GM12878 (cell line): Measurements from ENCODE around the gene GMDS. TPM values are rescaled to one million over a fixed set of nuclear protein-coding genes. Genes with fewer than 3 reads are reported as not detected.

Source experiments
- ATAC-seq: fragments of 200-7000 bp; cut with Tn5 transposase; 3 replicates; pipeline ENCODE4 v1.9.1; 2020; ENCODE audit warnings: mild to moderate bottlenecking, moderate library complexity
- BruUV-seq: library from RNA; stranded (reverse); fragments of 400-500 nt; replicated peaks from 2 replicates; lab custom pipeline; 2021; lab: Mats Ljungman, UMichigan
- CTCF ChIA-PET: fragments of 300-600 bp; sonication (Branson Sonifier 250); formaldehyde crosslinking; extraction: SDS; loops from one replicate; lab custom pipeline; 2021; ENCODE audit warnings: inconsistent platforms; lab: Yijun Ruan, JAX
- POLR2A ChIA-PET: fragments of 350-600 bp; formaldehyde crosslinking; extraction: SDS; loops from one replicate; lab custom pipeline; 2021; ENCODE audit warnings: inconsistent platforms; lab: Charles Lee
- RAD21 ChIA-PET: fragments of 300-600 bp; sonication (Branson Sonifier 250); formaldehyde crosslinking; loops from one replicate; lab custom pipeline; 2023; ENCODE audit warnings: antibody characterized with exemption; ENCODE audit not compliant: unreplicated experiment; lab: Charles Lee
- SMC1A ChIA-PET: fragments of 300-600 bp; sonication (Branson Sonifier 250); formaldehyde crosslinking; loops from one replicate; lab custom pipeline; 2023; ENCODE audit not compliant: unreplicated experiment, uncharacterized antibody; lab: Charles Lee
- DNase-seq: peaks from one replicate; pipeline ENCODE4 v3.0.0-alpha.2; 2011; ENCODE audit warnings: low read depth, low spot score
- FAIRE-seq: peaks from 3 replicates; lab custom pipeline; 2011; peaks lifted over from hg19 to GRCh38; lab: Jason Lieb, UNC
- H2AFZ ChIP-seq: 2 replicates; pipeline ENCODE4 v1.6.0; 2011; ENCODE audit warnings: low read depth, low read length, control low read depth; ENCODE audit not compliant: control insufficient read depth
- H3K27ac ChIP-seq: 2 replicates; pipeline ENCODE4 v1.5.1; 2011; ENCODE audit warnings: control low read depth; ENCODE audit not compliant: control insufficient read depth, insufficient read depth
- H3K27me3 ChIP-seq, 2 experiments: replicated peaks in 1 of 2; 2 replicates each; pipeline versions ENCODE4 v1.6.0 to v1.6.1; 2011; ENCODE audit warnings: low read length in 1 of 2; ENCODE audit not compliant: control insufficient read depth in 2 of 2, insufficient read depth in 2 of 2
- H3K36me3 ChIP-seq, 2 experiments: 2 replicates each; pipeline ENCODE4 v1.5.1; 2011; ENCODE audit warnings: low read length in 1 of 2; ENCODE audit not compliant: control insufficient read depth in 2 of 2, insufficient read depth in 2 of 2
- H3K4me1 ChIP-seq: 2 replicates; pipeline ENCODE4 v1.6.1; 2011; ENCODE audit warnings: mild to moderate bottlenecking, low read length, moderate library complexity, mixed read lengths; ENCODE audit not compliant: control insufficient read depth, insufficient read depth
- H3K4me2 ChIP-seq: 2 replicates; pipeline ENCODE4 v1.6.0; 2011; ENCODE audit warnings: control low read depth; ENCODE audit not compliant: control insufficient read depth, insufficient read depth
- H3K4me3 ChIP-seq: fragments of 200-600 bp; sonication (generic); 2 replicates; pipeline ENCODE4 v1.5.1; 2016
- H3K79me2 ChIP-seq: 2 replicates; pipeline ENCODE4 v1.6.0; 2011; ENCODE audit warnings: low read length; ENCODE audit not compliant: control insufficient read depth, insufficient read depth
- H3K9ac ChIP-seq: 2 replicates; pipeline ENCODE4 v1.8.0; 2011; ENCODE audit warnings: low read length, control low read depth, mixed read lengths; ENCODE audit not compliant: control insufficient read depth, insufficient read depth
- H3K9me3 ChIP-seq: replicated peaks from 3 replicates; pipeline ENCODE4 v1.5.1; 2011; ENCODE audit warnings: mild to moderate bottlenecking, low read length; ENCODE audit not compliant: control insufficient read depth, insufficient read depth
- H4K20me1 ChIP-seq: 2 replicates; pipeline ENCODE4 v1.6.0; 2011; ENCODE audit not compliant: control insufficient read depth, insufficient read depth
- CBX3 ChIP-seq: fragments of 200-600 bp; sonication (generic); IDR thresholded peaks from 2 replicates; pipeline ENCODE4 v1.6.1; 2016; ENCODE audit warnings: low read depth, borderline replicate concordance
- EZH2 ChIP-seq: IDR thresholded peaks from 2 replicates; pipeline ENCODE4 v1.6.1; 2012; ENCODE audit warnings: low read depth, mild to moderate bottlenecking, control low read depth, inconsistent platforms, low read length, borderline replicate concordance; ENCODE audit not compliant: control insufficient read depth
- FOXM1 ChIP-seq: IDR thresholded peaks from 2 replicates; pipeline ENCODE4 v1.6.1; 2012; ENCODE audit warnings: low read depth, mild to moderate bottlenecking, inconsistent platforms, low read length, moderate library complexity
- HDAC2 ChIP-seq: fragments of 200-600 bp; sonication (generic); IDR thresholded peaks from 2 replicates; pipeline ENCODE4 v1.6.1; 2017
- NFYB ChIP-seq: IDR thresholded peaks from 2 replicates; pipeline ENCODE4 v1.6.1; 2011; ENCODE audit warnings: low read depth, mild to moderate bottlenecking, low read length, improper control_type of control experiment, moderate library complexity; ENCODE audit not compliant: insufficient read depth
- RUNX3 ChIP-seq: IDR thresholded peaks from 2 replicates; pipeline ENCODE4 v1.6.1; 2012; ENCODE audit warnings: low read length, inconsistent platforms
- SRF ChIP-seq, 2 experiments: IDR thresholded peaks; 2 replicates each; pipeline ENCODE4 v1.6.1; 2011; ENCODE audit warnings: low read depth in 2 of 2, low read length in 2 of 2, mild to moderate bottlenecking in 1 of 2, moderate library complexity in 1 of 2
- ZBED1 ChIP-seq: IDR thresholded peaks from 2 replicates; pipeline ENCODE4 v1.6.1; 2016; ENCODE audit warnings: borderline replicate concordance
- ZNF207 ChIP-seq: fragments of 450-650 bp; IDR thresholded peaks from 2 replicates; pipeline ENCODE4 v1.6.1; 2014; ENCODE audit warnings: antibody characterized with exemption, mild to moderate bottlenecking, borderline replicate concordance
- WGBS: methylation state at CpG from one replicate; pipeline ENCODE4 v1.1.6; 2016; ENCODE audit warnings: low lambda C conversion rate; ENCODE audit not compliant: insufficient replicate concordance, insufficient coverage; ENCODE audit errors: missing lambda C conversion rate; 5-methylcytosine and 5-hydroxymethylcytosine counted together
- in situ Hi-C: fragments of 300-500 bp; cut with MboI; formaldehyde crosslinking; loops from 9 replicates; pipeline ENCODE4 v1.14.3; 2018; ENCODE audit warnings: mixed read lengths
- intact Hi-C: fragments of 100-400 bp; cut with micrococcal nuclease; formaldehyde crosslinking; loops from one replicate; pipeline ENCODE4 v1.14.2; 2022; ENCODE audit not compliant: unreplicated experiment
- polyA plus RNA-seq, 11 experiments: library from polyadenylated mRNA; depleted of rRNA in 4 of 11; unstranded in 6 of 11; stranded (reverse) in 5 of 11; fragments of >200 nt; fragmentation: Nextera tagmentation in 4 of 11; fragmentation: Illumina TruSeq in 1 of 11; extraction: Ambion mirVana in 4 of 11; extraction: Trizol in 1 of 11; gene quantifications; 1 replicate in 1 of 11; 2 replicates in 10 of 11; pipeline versions ENCODE4 v1.2.1 to v1.2.3, GENCODE V29; 2011 to 2016; ENCODE audit warnings: inconsistent platforms in 2 of 11, missing spikeins in 2 of 11, low read depth in 1 of 11
- total RNA-seq, 4 experiments: library from RNA; depleted of rRNA in 3 of 4; stranded (reverse); fragments of >200 nt in 3 of 4; fragmentation: Illumina TruSeq in 1 of 4; extraction: Trizol in 1 of 4; gene quantifications; 2 replicates each; pipeline versions ENCODE4 v1.2.1 to v1.2.3, GENCODE V29; 2013 to 2021
- TF ChIP-seq, protein P1 (sequence below): fragments of 450-650 bp; formaldehyde crosslinking; IDR thresholded peaks from 2 replicates; pipeline ENCODE4 v1.5.0; 2022; ENCODE audit warnings: mild to moderate bottlenecking, missing genetic modification characterization
- TF ChIP-seq, protein P2 (sequence below), 3 experiments: IDR thresholded peaks in 2 of 3; conservative IDR thresholded peaks in 1 of 3; 2 replicates each; pipeline ENCODE4 v1.5.1; 2011; ENCODE audit warnings: low read depth in 3 of 3, low read length in 3 of 3, mild to moderate bottlenecking in 3 of 3, control low read depth in 2 of 3, moderate library complexity in 2 of 3, inconsistent platforms in 1 of 3, mixed read lengths in 1 of 3; ENCODE audit not compliant: control insufficient read depth in 2 of 3, insufficient read depth in 1 of 3; ENCODE audit errors: extremely low read depth in 1 of 3

The GMDS gene
- total and polyA plus RNA-seq, 10 of the 15 experiments (the other 5 are each of a cell fraction or from before 2014, with no cell fraction given) = 0.61 to 53.8 (median 29.3) TPM

DNA sequence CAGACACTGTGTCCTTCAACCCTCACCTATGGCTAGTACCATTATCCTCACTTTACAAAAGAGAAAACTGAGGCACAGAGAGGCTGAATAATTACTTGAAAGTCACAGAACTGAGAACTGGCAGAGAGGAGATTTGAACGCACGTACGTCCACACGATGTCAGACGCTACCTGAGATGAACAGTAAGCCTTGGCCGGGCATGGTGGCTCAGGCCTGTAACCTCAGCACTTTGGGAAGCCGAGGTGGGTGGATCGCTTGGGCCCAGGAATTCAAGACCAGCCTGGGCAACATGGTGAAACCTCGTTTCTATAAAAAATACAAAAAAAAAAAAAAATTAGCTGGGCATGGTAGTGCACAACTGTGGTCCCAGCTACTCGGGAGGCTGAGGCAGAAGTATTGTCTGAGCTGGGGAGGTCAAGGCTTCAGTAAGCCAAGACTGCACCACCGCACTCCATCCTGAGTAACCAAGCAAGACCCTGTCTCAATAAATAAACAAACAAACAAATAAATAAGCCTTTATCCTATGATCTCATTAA, 20.5 kb downstream of the GMDS start:
- ChIA-PET POLR2A (interaction anchor here (0.6 kb wide), 1 partner anchor 981 kb away, joined by 3 read pairs; no protein-coding TSS in a partner anchor), RAD21 (no interaction called here), CTCF (interaction anchor here (1.4 kb wide), 1 partner anchor 16 kb away, joined by 3 read pairs; no protein-coding TSS in a partner anchor), SMC1A (interaction anchor here (0.5 to 1.0 kb wide), 2 partner anchors 16 to 32 kb away, joined by 3 read pairs; no protein-coding TSS in a partner anchor)
- Histone ChIP-seq H3K9me3 (no peaks in the 10 kb centered on the region), H3K9ac (no peak overlapping the region), H3K27me3 (no peaks in the 10 kb centered on the region), H3K79me2 (peaks cover 29% of the 10 kb centered on the region), H4K20me1 (no peaks in the 10 kb centered on the region), H3K36me3 (no peaks in the 10 kb centered on the region), H3K4me3 (no peak overlapping the region), H2AFZ (no peak overlapping the region), H3K4me1 (peaks cover 19% of the 10 kb centered on the region), H3K4me2 (no peak overlapping the region), H3K27ac (no peak overlapping the region)
- no TSS peak for BruUV-seq
- ATAC-seq (no peak), DNase-seq (no peak), FAIRE-seq (no peak)
- in situ Hi-C loops (no loop called here), intact Hi-C loops (no loop called here)
- TF ChIP-seq FOXM1 (no peak), NFYB (no peak), SRF (IDR thresholded peaks at IDR 0.05; ENCODE audit: low read depth in 2 of 2, low read length in 2 of 2) (no peak), HDAC2 (no peak), EZH2 (no peak), RUNX3 (no peak), ZBED1 (no peak), CBX3 (no peak), ZNF207 (no peak)
- TF ChIP-seq, protein P1, sequence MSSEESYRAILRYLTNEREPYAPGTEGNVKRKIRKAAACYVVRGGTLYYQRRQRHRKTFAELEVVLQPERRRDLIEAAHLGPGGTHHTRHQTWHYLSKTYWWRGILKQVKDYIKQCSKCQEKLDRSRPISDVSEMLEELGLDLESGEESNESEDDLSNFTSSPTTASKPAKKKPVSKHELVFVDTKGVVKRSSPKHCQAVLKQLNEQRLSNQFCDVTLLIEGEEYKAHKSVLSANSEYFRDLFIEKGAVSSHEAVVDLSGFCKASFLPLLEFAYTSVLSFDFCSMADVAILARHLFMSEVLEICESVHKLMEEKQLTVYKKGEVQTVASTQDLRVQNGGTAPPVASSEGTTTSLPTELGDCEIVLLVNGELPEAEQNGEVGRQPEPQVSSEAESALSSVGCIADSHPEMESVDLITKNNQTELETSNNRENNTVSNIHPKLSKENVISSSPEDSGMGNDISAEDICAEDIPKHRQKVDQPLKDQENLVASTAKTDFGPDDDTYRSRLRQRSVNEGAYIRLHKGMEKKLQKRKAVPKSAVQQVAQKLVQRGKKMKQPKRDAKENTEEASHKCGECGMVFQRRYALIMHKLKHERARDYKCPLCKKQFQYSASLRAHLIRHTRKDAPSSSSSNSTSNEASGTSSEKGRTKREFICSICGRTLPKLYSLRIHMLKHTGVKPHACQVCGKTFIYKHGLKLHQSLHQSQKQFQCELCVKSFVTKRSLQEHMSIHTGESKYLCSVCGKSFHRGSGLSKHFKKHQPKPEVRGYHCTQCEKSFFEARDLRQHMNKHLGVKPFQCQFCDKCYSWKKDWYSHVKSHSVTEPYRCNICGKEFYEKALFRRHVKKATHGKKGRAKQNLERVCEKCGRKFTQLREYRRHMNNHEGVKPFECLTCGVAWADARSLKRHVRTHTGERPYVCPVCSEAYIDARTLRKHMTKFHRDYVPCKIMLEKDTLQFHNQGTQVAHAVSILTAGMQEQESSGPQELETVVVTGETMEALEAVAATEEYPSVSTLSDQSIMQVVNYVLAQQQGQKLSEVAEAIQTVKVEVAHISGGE (CRISPR knock-in tag) = no peak
- TF ChIP-seq, protein P2, sequence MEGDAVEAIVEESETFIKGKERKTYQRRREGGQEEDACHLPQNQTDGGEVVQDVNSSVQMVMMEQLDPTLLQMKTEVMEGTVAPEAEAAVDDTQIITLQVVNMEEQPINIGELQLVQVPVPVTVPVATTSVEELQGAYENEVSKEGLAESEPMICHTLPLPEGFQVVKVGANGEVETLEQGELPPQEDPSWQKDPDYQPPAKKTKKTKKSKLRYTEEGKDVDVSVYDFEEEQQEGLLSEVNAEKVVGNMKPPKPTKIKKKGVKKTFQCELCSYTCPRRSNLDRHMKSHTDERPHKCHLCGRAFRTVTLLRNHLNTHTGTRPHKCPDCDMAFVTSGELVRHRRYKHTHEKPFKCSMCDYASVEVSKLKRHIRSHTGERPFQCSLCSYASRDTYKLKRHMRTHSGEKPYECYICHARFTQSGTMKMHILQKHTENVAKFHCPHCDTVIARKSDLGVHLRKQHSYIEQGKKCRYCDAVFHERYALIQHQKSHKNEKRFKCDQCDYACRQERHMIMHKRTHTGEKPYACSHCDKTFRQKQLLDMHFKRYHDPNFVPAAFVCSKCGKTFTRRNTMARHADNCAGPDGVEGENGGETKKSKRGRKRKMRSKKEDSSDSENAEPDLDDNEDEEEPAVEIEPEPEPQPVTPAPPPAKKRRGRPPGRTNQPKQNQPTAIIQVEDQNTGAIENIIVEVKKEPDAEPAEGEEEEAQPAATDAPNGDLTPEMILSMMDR (IDR thresholded peaks at IDR 0.05 in 2 of 3, conservative IDR thresholded peaks at IDR 0.05 in 1 of 3; ENCODE audit: control insufficient read depth in 2 of 3, extremely low read depth in 1 of 3, insufficient read depth in 1 of 3, low read depth in 3 of 3, low read length in 3 of 3) = no peak
- WGBS = 92% methylated on average over 11 of the region's 11 CpGs
